ENCODE data around the gene ZNF474. TPM values are rescaled to one million over a fixed set of nuclear protein-coding genes. Genes with fewer than 3 reads are reported as not detected.

The ZNF474 gene
- total RNA-seq, 2 experiments from 2014 or later, result 0.35 TPM; not detected in 1

- CTCF ChIA-PET, result interaction anchor here (0.7 kb wide), 1 partner anchor 1156 kb away, joined by 3 read pairs; no protein-coding TSS in a partner anchor
- H3K27ac Mint-ChIP-seq, result no peak overlapping the region
- H3K4me3 Mint-ChIP-seq, result no peak overlapping the region
Observed at GRCh38 chr5:122102825-122103224, 26.5 kb upstream of the ZNF474 start.

GRCh38 chr5:122105909-122106308 is 23.4 kb upstream of the ZNF474 start:
- Mint-ChIP-seq H3K9me3 (ENCODE audit: low read depth) (no peaks in the 10 kb centered on the region), H3K36me3 (no peaks in the 10 kb centered on the region), H3K4me1 (no peaks in the 10 kb centered on the region), H3K27me3 (no peaks in the 10 kb centered on the region), H3K4me3 (no peak overlapping the region), H3K27ac (no peak overlapping the region)
- DNase-seq, result no peak
- CTCF ChIA-PET, result no interaction called here
- ATAC-seq, result no peak

More at GRCh38 chr5:122102825-122103224, 26.5 kb upstream of the ZNF474 start:
- no peaks in the 10 kb centered on the region for H3K27me3 Mint-ChIP-seq
- H3K4me1 Mint-ChIP-seq, result no peaks in the 10 kb centered on the region
- no peaks in the 10 kb centered on the region for H3K36me3 Mint-ChIP-seq
- ATAC-seq (no peak), DNase-seq (no peak)
- no peaks in the 10 kb centered on the region for H3K9me3 Mint-ChIP-seq (ENCODE audit: low read depth)

GRCh38 chr5:122107016-122107415 is 22.3 kb upstream of the ZNF474 start:
- CTCF ChIA-PET, result no interaction called here
- DNase-seq (no peak), ATAC-seq (no peak)
- H3K9me3 Mint-ChIP-seq (ENCODE audit: low read depth), result no peaks in the 10 kb centered on the region
- H3K4me3 Mint-ChIP-seq, result no peak overlapping the region
- H3K27ac Mint-ChIP-seq, result no peak overlapping the region
- no peaks in the 10 kb centered on the region for H3K36me3 Mint-ChIP-seq
- peaks cover 1% of the 10 kb centered on the region for H3K27me3 Mint-ChIP-seq
- no peaks in the 10 kb centered on the region for H3K4me1 Mint-ChIP-seq

GRCh38 chr5:122110987-122111386 is 18.4 kb upstream of the ZNF474 start:
- CTCF ChIA-PET, result interaction anchor here (1.5 kb wide), 1 partner anchor 9 kb away, joined by 5 read pairs; no protein-coding TSS in a partner anchor
- Mint-ChIP-seq H3K4me3 (no peak overlapping the region), H3K9me3 (ENCODE audit: low read depth) (no peaks in the 10 kb centered on the region), H3K27ac (no peak overlapping the region), H3K36me3 (no peaks in the 10 kb centered on the region), H3K4me1 (no peaks in the 10 kb centered on the region), H3K27me3 (peaks cover 2% of the 10 kb centered on the region)
- ATAC-seq (no peak), DNase-seq (no peak)

GRCh38 chr5:122111460-122111859 is 17.9 kb upstream of the ZNF474 start:
- H3K4me3 Mint-ChIP-seq, result no peak overlapping the region
- no peaks in the 10 kb centered on the region for H3K36me3 Mint-ChIP-seq
- peaks cover 2% of the 10 kb centered on the region for H3K27me3 Mint-ChIP-seq
- no peaks in the 10 kb centered on the region for H3K4me1 Mint-ChIP-seq
- H3K27ac Mint-ChIP-seq, result no peak overlapping the region
- CTCF ChIA-PET, result interaction anchor here (1.5 kb wide), 1 partner anchor 10 kb away, joined by 5 read pairs; no protein-coding TSS in a partner anchor
- H3K9me3 Mint-ChIP-seq (ENCODE audit: low read depth), result no peaks in the 10 kb centered on the region
- ATAC-seq (no peak), DNase-seq (no peak)

GRCh38 chr5:122112063-122112462 is 17.3 kb upstream of the ZNF474 start:
- ATAC-seq (no peak), DNase-seq (no peak)
- Mint-ChIP-seq H3K9me3 (ENCODE audit: low read depth) (no peaks in the 10 kb centered on the region), H3K27ac (no peak overlapping the region), H3K4me3 (no peak overlapping the region), H3K36me3 (no peaks in the 10 kb centered on the region), H3K4me1 (no peaks in the 10 kb centered on the region), H3K27me3 (peaks cover 2% of the 10 kb centered on the region)
- CTCF ChIA-PET, result no interaction called here

GRCh38 chr5:122112733-122113558 is 16.4 kb upstream of the ZNF474 start:
- no peak overlapping the region for H3K4me3 Mint-ChIP-seq
- no peak overlapping the region for H3K27ac Mint-ChIP-seq
- DNase-seq (no peak), ATAC-seq (no peak)
- CTCF ChIA-PET, result no interaction called here
- H3K4me1 Mint-ChIP-seq, result no peaks in the 10 kb centered on the region
- peaks cover 4% of the 10 kb centered on the region for H3K9me3 Mint-ChIP-seq (ENCODE audit: low read depth)
- peaks cover 6% of the 10 kb centered on the region for H3K27me3 Mint-ChIP-seq
- H3K36me3 Mint-ChIP-seq, result no peaks in the 10 kb centered on the region

- ATAC-seq, result no peak
- CTCF ChIA-PET, result no interaction called here
- peaks cover 6% of the 10 kb centered on the region for H3K27me3 Mint-ChIP-seq
Observed at GRCh38 chr5:122114501-122114900, 14.8 kb upstream of the ZNF474 start.

GRCh38 chr5:122118356-122118948 is 10.9 kb upstream of the ZNF474 start:
- H3K27me3 Mint-ChIP-seq, result peaks cover 8% of the 10 kb centered on the region
- no peaks in the 10 kb centered on the region for H3K4me1 Mint-ChIP-seq
- H3K4me3 Mint-ChIP-seq, result no peak overlapping the region
- H3K36me3 Mint-ChIP-seq, result no peaks in the 10 kb centered on the region
- H3K27ac Mint-ChIP-seq, result no peak overlapping the region
- ATAC-seq, result no peak
- CTCF ChIA-PET, result no interaction called here
- H3K9me3 Mint-ChIP-seq (ENCODE audit: low read depth), result peaks cover 4% of the 10 kb centered on the region
- DNase-seq, result no peak

More at GRCh38 chr5:122114501-122114900, 14.8 kb upstream of the ZNF474 start:
- H3K4me1 Mint-ChIP-seq, result no peaks in the 10 kb centered on the region
- DNase-seq, result no peak
- H3K4me3 Mint-ChIP-seq, result no peak overlapping the region
- H3K9me3 Mint-ChIP-seq (ENCODE audit: low read depth), result peaks cover 4% of the 10 kb centered on the region
- no peaks in the 10 kb centered on the region for H3K36me3 Mint-ChIP-seq
- no peak overlapping the region for H3K27ac Mint-ChIP-seq

- H3K27me3 Mint-ChIP-seq, result peaks cover 8% of the 10 kb centered on the region
- H3K4me3 Mint-ChIP-seq, result no peak overlapping the region
- no peaks in the 10 kb centered on the region for H3K36me3 Mint-ChIP-seq
- DNase-seq (no peak), ATAC-seq (no peak)
- no peak overlapping the region for H3K27ac Mint-ChIP-seq
- peaks cover 4% of the 10 kb centered on the region for H3K9me3 Mint-ChIP-seq (ENCODE audit: low read depth)
- H3K4me1 Mint-ChIP-seq, result no peaks in the 10 kb centered on the region
- CTCF ChIA-PET, result no interaction called here
Observed at GRCh38 chr5:122119205-122119604, 10.1 kb upstream of the ZNF474 start.

- Mint-ChIP-seq H3K27me3 (peaks cover 8% of the 10 kb centered on the region), H3K27ac (no peak overlapping the region), H3K4me1 (no peaks in the 10 kb centered on the region), H3K9me3 (ENCODE audit: low read depth) (peaks cover 4% of the 10 kb centered on the region), H3K4me3 (no peak overlapping the region), H3K36me3 (no peaks in the 10 kb centered on the region)
- CTCF ChIA-PET, result no interaction called here
- DNase-seq (no peak), ATAC-seq (no peak)
Observed at GRCh38 chr5:122120493-122120892, 8.9 kb upstream of the ZNF474 start.

- Mint-ChIP-seq H3K27me3 (peaks cover 11% of the 10 kb centered on the region), H3K4me3 (no peak overlapping the region), H3K9me3 (ENCODE audit: low read depth) (peaks cover 4% of the 10 kb centered on the region), H3K36me3 (no peaks in the 10 kb centered on the region), H3K4me1 (no peaks in the 10 kb centered on the region), H3K27ac (no peak overlapping the region)
- ATAC-seq (no peak), DNase-seq (no peak)
- CTCF ChIA-PET, result no interaction called here
Observed at GRCh38 chr5:122120957-122121356, 8.4 kb upstream of the ZNF474 start.

GRCh38 chr5:122121479-122122465 is 7.6 kb upstream of the ZNF474 start:
- H3K27ac Mint-ChIP-seq, result no peak overlapping the region
- no peak for ATAC-seq
- no peaks in the 10 kb centered on the region for H3K4me1 Mint-ChIP-seq
- no peaks in the 10 kb centered on the region for H3K36me3 Mint-ChIP-seq
- no peak overlapping the region for H3K4me3 Mint-ChIP-seq
- no peak for DNase-seq
- peaks cover 4% of the 10 kb centered on the region for H3K9me3 Mint-ChIP-seq (ENCODE audit: low read depth)
- CTCF ChIA-PET, result interaction anchor here (0.6 kb wide), 1 partner anchor 733 kb away, joined by 3 read pairs; no protein-coding TSS in a partner anchor
- H3K27me3 Mint-ChIP-seq, result peaks cover 11% of the 10 kb centered on the region

Data from activated CD8-positive, alpha-beta memory T cell treated with anti-CD3 and anti-CD28 coated beads, Interleukin-2, amount 10 ng/mL, durations not matched to agents 7 days and 5 days (primary cell).